CD4-positive, alpha-beta T cell treated with Interleukin-17A for 1 hour (primary cell): ENCODE results near the gene GMIP.
A peak's percentile ranks its signal among the peaks of the same experiment; 100 is the strongest.
"Not testable (repeated sequence)": the region's sequence is repeated elsewhere in the genome, so short reads cannot be mapped to it uniquely, and the experiment has no call there.

Experiments
- DNase-seq: peaks from one replicate; pipeline ENCODE4 v3.0.0-alpha.2; 2020

GMIP gene

DNA sequence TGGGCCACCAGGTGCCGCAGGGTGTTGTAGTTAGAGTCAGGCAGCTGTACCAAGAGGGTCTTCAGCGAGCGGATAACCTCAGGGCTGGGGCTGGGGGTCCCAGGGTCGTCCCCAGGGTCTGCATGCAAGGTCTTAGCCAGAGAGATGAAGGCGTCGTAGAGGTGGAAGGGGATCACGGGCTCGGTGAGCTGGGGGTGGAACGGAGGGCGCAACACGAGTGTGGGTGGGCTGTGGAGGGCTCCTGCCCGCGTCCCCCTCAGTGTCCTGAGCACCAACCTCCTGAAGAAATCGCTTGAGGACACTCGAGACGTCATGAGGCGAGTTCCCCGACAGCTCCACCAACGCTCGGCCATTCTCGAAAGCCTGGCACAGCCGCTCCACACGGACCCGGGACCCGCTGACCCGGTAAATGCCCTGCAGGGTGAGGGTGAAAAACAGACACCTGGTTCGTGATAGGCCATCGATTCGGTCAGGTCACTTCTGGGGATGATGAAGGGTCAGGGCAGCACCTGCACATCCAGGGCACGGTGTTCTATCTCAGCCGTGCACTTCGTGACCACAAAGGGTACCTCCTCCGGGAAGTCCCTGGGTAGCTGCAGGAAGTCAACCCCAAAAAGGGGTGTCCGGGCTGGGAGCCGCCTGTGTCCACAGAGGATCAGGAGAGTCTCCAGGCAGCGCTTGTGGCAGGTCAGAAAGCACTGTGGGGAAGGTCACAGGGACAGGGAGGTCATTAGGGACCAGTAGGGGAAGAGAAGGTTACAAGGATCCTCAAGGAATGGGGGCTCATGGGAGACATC is 8.7 kb downstream of the GMIP start:
- no peak for DNase-seq

DNA sequence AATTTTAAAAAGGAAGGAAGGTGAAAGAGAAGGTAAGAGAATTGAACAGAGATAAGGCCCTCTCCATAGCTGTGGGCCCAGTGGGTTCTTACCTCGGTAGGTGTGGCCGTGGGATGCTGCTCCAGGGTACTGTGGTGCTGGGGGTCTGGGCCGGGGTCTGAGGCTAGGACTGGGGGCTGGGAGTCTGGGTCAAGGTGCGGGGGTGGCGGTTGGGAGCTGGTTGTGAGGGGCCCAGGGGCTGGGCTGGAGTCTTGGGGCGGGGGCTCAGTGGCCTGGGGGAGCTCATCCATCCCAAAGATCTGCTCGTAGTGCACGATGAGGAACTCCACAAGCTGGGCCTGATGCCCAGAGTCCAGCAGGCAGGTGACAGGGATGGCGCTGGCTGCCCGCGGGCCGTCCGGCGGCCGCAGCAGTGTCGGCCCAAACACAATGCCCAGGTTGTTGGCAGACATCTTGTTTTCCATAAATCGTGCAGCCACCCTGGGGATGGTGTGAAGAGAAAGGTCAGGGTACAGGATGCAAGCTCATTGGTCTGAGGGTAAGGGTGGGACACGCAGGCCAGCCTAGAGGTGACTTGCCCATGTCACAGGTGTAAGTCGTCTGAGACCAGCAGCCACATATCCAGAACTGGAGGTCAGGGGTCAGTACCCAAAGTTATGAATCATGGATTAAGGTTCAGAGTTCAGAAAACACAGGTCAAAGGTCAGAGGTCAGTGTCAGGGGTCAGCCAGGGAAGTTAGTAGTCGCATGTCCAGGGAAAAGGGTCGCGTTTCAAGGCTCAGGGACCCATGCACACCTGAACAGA is 9.5 kb downstream of the GMIP start:
- no peak for DNase-seq

DNA sequence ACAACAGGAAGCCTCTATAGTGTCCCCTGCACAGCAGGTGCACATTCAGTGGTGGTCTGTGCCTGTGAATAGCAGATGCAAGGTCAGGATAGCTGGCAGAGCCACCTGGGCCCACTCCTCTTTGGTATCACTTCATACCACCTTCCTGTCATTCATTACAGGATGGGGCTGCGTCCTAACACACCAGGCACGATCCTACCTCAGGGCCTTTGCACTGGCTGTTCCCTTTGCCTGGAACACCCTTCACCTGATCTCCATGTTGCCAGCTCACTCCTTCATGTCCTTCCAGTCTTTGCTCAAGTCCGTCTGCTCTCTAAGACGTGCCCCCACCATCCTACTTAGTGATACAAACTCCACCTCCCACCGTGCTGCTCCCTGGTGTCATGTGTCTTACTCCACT is 10.8 kb downstream of the GMIP start:
- no peak for DNase-seq

DNA sequence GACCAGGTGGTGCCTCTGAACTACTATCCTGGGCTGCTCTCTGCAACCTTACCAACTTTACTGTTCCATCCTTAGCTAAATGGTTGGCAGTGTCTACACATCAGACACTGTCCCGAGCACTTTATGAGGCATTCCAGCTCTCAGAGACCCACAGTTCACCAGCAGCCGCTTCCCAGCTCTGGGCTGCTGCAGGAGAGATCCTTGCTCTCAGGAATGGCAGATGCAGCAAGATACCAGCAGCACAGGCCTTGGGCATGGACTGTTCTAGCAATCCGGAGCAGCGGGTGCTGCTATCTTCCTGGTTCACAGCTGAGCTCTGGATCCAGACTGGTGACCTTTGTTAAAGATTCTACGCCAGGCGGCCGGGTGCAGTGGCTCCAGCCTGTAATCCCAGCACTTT is 12.1 kb downstream of the GMIP start:
- DNase-seq = no peak

DNA sequence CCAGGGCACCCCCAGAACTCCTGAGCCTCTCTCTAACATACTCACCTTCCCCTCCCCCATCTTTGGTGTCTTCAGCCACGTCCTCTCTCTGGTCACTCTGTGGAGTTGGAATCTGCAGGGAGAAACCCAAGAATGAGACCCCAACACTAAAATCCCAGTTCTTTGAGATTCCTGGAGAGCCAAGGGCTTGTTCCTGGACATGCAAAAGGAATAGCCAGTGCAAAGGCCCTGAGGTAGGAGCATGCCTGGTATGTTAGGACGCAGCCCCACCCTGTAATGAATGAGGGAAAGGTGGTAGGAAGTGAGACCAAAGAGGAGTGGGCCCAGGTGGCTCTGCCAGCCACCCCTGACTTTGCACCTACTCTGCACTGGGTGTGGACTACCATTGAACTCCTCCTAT is 13.0 kb downstream of the GMIP start:
- no peak for DNase-seq

DNA sequence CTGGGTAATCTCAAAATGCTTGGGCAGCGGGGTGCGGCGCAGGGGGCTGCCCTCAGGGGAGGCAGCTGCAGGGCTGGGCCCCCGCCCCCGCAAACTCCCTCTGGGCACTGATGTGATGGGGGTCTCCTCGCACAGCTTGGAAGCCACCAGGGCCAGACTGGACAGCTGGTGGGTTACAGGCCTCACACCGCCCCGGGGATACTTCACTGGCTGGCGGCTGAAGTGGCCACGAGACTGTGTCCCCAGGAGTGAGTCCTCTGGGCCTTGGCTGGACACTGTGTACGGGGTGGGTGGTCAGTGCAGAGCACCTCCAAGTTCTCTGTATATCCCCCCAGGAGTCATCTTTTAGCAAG is 13.4 kb downstream of the GMIP start:
- DNase-seq = no peak

DNA sequence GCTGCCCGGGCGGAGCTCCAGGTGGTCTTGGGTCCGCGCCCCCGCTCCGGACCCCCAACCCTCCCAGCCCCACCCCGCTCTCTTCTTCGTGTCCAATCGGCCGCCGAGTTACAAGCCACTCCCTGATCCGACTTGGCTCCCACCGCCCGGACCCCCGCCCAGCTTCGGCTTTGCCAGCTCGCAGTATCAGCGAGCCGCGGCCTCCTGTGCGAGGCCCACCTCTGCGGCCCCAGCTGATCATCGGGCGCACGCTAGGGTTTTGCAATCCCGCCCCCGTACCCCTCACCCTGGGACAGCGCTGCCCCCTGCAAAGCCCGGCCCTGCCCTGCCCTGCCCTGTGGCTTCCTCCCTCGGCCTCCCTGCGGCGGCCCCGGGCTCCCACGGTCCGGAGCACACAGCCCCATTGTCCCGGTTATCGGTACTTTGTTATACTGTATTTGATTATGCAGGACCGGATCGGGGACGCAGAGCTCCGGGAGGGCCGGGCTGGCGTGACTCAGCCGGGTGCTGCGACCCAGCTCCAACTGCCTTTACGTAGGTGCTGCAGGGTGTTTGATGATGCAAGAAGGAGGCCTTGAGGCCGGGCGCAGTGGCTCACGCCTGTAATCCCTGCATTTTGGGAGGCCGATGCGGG is 14.8 kb downstream of the GMIP start:
- peak; percentile 31 for DNase-seq

DNA sequence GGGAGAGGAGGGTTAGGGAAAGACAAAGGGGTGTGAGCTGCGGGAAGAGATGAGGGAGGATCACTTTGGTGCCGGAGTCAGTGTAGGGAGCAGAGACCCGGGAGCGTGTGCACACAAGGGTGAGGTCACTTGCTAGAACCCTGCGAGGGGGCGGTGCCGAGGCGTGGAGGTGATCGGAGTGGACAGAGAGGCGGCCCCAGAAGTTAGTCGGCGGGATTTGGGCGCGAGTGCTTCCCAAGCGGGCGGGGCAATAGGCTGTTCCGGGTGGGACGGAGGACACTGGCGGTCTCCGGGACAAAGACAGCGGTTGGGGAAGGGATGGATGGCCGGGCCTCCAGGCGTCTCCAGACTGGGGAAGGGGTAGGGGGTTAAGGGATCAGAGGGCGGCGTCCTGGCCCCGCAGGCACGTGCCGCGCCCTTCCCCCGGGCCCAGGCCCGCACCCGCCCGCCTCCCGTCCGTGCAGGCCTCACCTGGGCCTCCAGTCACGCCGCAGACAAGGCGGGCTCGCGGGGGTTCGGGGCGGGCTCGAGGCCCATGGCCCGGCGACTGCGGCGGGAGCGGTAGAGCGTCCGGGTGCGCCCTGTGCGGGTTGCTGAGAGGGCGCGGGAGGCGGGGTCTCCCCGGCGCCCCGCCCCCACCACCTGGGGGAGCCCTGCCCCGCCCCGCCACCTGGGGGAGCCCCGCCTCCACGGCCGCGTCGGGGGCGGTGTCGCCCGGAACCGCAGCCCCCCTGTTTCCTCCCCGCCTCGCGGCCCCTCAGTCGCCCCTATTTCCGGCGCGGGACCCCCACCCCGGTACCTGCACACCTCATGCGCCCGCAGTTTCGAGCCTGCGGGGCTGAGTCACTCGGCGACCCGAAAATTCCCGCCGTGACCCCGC is 15.6 kb downstream of the GMIP start, which contains the start of gene LPAR2:
TSS of gene LPAR2 (minus strand) at position 600 of the 880 bp plus-strand sequence. CDS start 945 bp downstream, outside the sequence.
- peak; percentile 81 for DNase-seq

DNA sequence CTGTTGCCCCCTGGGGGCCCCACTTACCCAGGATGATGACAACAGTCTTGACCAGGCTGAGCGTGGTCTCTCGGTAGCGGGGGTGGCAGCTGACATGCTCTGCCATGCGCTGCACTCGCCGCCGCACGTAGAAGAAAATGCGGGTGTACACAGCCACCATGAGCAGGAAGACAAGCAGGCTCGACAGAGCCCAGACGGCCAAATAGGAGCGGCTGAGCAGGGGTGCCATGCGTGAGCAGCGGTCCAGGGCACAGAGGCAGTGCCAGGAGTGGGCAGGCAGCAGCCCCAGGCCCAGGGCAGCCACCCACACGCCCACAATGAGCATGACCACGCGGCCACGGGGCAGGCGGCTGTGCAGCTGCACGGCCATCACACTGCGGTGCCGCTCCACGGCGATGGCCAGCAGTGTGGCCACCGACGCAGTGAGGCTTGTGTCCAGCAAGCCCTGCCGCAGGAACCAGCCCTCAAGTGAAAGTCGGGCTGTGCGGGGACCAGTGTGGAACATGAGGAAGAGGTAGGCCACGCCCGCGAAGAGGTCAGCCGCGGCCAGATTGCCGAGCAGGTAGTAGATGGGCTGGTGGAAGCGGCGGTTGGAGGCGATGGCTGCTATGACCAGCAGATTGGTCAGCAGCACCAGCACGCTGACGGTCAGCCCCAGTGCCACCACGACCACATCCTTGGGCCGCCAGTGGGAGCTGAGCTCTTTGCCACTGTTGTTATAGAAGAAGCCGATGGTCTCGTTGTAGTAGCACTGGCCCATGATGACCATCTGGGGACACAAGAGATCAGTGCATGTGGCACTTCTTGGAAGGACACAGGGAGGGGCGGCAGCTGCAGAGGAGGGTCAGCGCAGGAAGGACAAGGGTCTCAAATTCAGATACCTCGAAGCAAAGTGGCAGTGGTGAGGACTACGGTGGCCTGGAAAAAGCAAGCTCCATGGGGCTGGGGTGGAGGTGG is 16.7 kb downstream of the GMIP start:
- no peak for DNase-seq

DNA sequence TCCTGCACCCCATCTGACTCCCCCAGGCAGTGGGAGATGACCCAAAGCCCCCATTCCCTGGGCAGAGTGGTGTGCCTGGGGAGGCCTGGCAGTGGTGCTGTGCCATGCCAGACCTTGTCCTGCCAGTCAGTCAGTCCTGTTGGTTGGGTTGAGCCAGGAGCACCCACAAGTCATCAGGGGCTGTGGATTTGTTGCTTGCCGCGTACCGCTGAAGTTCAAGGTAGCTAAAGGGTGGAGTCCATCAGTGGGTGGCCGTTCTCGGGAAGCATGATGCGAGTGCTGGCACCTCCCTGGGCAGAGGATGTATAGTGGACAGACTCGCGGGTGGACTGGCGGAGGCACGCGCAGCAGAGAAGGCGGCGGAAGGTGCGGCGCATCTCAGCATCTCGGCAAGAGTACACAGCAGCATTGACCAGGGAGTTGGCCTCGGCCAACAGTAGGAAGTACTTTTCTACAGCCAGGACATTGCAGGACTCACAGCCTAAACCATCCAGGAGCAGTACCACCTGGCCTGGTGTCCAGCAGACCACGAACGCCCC is 19.4 kb downstream of the GMIP start:
- DNase-seq = no peak

DNA sequence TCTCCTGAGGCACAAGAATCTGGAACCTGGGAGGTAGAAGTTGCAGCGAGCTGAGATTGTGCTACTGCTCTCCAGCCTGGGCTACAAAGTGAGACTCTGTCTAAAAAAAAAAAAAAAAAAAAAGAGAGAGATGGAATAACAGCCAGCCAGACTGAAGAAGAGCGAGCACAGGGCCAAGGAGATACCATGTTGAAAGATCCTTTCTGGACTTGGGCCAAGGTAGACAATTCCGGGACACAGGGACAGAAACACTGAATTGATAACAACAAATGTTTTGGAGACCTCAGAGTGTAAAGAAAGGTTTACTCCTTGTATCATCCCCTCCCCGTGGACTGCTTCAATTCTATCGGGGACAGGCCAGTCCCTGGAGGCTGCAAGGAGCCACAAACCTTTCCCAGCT is 20.1 kb downstream of the GMIP start:
- DNase-seq = no peak

DNA sequence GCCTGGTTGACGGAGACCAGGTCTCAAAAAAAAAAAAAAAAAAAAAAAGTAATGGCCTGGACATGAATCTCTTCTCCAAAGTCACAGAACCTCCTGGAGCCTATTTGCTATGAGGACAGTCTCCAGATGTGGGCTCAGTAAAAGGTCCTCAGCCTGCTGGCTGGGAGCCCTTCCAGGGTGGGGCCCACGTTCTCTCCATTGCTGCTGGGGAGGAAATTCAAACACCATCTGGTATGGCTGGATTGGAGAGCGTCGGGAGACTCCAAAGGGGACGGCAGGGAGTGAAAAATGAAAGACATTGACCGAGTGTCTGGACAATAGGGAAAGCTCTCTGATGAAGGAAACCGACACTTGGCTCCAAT is 23.6 kb downstream of the GMIP start:
- no peak for DNase-seq

DNA sequence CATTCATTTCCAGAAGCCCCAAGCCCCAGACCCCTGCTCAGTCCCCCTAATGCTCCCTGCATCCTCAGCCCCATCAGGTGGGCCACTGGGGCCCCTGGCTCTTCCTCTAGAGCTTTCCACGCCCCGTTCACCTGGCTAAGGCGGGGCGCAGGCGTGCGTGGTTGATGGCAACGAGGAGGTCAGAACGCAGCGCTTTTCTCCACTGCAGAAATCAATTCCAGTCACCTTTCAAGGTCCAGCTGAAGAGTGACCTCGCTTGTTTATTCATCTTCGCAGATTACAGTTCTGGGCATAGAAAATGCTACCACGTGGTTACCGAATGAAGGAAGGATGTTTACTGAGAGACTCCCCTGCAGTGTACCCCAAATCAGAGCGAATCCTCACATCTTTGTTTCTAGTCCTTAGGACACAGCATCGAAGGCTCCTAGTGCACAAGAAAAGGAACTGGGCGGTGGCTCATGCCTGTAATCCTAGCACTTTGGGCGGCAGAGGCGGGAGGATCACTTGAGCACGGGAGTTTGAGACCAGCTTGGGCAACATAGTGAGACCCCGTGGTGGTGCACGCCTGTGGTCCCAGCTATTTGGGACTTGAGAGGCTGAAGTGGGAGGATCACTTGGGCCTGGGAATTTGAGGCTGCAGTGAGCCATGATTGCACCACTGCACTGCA is 24.1 kb downstream of the GMIP start:
- DNase-seq = no peak

DNA sequence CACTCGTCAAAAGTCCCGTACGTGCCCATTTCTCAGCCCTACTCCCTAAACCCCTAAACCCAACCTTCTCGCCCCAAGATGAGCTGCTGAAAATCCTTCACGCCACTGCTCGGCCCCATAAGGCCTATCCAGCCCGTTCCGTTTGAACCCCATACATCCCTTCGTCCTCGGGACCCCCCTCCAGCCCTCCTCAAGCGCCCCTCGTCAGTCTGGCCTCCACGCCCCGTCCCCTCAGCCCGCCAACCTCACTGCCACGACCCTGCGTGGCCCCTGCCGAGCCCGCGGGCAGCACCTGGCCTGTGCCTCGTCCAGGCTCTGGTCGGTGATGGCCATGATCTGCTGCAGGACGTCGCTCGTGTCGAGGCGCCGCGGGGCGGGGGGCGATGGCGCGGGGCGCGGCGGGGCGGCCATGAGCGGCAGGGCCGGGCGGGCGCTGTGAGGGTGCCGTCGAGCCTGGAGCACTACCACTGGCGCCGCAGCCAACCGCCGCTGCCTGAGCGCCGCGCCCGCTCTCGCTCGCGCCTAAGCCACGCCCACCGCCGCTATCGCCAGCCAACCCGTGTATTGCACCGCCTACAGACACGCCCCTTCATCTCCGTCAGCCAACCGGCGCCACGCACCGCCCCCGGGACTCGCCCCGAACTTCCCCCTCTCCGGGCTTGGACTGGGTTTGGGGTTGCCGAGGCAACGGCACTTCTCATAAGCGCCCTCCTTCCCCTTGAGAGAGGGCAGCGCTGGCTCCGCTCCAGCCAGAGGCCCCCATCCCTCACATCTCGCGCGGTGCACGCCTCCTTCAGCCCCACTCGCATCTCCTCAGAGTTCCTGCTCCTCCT is 25.0 kb downstream of the GMIP start, which contains the start of gene PBX4:
TSS of gene PBX4 (minus strand) at position 469 of the 833 bp plus-strand sequence. CDS start at position 411, 58 bp downstream.
- peak; percentile 99 for DNase-seq

DNA sequence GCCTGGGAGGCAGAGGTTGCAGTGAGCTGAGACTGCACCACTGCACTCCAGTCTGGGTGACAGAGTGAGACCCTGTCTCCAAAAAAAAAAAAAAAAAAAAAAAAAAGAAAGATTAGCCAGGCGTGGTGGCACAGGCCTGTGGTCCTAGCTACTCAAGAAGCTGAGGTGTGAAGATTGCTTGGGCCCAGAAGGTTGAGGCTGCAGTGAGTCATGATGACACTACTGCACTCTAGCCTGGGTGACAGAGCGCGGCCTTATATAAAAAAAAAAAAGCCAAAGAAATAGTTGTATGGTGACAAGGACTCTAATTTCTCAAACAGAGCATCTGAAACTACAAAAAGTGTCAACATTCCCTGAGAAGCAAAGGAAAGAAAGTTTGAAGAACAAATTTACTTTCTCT is 28.4 kb downstream of the GMIP start:
- peak; percentile 71 for DNase-seq

DNA sequence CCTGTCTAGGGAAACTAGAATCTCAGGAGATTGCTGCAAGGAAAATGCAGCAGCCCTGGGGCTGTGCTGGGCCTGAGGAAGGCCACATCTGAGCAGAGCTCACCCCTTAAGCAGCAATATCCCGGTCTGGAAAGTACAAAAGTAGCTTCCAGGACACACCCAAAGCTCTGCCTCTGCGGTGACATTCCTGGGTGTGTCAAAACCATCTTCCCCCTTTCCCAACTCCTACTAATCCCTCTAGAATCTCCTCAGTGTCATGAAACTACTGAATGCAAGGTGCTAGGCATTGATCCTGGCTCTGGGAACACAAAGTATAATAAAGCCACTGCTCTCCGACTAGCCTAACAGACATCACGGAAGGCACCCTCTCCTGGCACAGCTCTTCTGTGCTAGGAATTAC is 30.0 kb downstream of the GMIP start:
- no peak for DNase-seq

DNA sequence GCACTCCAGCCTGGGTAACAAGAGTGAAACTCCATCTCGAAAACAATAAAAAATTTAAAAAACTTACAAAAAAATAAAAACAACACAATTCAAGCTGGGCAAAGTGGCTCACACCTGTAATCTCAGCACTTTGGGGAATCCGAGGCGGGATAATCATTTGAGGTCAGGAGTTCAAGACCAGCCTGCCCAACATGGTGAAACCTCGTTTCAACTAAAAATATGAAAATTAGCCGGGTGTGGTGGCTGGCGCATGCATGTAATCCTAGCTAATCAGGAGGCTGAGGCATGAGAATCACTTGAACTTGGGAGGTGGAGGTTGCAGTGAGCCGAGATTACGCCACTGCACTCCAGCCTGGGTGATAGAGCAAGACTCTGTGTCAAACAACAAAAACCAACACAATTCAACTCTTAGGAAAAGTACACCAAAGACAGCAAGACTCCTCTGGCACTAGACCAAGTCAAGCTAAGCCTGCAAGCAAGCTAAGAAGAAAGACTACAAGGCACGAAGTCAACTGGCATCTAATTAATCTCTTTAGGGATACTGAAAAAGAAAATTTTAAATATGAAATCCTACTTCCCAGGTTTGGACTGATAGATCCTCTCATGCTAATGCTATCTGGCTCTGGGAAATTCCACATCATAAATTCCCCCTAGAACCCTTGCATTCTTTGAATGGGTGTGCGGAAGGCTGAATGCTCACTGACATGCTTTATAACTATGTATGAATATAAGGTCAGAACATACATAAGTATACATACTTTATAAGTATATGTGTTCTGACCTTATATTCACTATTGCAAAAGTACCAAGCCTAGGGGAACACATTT is 32.9 kb downstream of the GMIP start:
- DNase-seq = no peak

DNA sequence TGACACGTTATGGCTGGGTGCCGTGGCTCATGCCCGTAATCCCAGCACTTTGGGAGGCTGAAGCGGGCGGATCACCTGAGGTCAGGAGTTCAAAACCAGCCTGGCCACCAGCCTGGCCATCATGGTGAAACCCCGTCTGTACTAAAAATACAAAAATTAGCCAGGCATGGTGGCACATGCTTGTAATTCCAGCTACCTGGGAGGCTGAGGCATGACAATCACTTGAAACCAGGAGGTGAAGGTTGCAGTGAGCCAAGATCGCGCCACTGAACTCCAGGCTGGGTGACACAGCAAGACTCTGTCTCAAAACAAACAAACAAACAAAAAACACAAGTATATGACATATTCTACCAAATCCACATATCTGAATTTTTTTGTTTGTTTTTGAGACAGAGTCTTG is 36.8 kb downstream of the GMIP start:
- DNase-seq = not testable (repeated sequence)

DNA sequence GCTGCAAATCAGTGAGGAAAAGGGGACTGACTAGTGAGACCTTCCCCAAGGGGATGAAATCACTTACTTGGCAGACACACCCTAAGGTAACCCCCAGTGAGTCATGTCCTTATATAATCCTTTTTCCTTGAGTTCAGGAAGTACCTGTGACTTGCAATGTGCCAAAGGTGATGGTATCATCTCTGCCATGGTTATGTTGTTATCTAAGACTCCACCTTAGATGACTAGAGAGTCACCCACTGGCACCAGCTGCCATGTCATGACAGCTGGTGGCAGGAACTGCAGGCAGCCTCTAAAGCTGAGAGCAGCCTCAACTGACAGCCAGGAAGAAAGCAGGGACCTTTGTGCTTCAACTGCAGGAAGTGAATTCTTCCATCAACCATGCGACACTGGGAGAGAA is 37.4 kb downstream of the GMIP start:
- DNase-seq = peak; percentile 84
